Raji (cell line): ENCODE measurements around the gene NUP214.

ENCODE experiments used
- POLR2A ChIP-seq: IDR thresholded peaks from 2 replicates; pipeline ENCODE4 v1.6.1; 2011; ENCODE audit warnings: low read depth, low read length, control low read depth; ENCODE audit not compliant: insufficient read depth

The NUP214 gene

DNA sequence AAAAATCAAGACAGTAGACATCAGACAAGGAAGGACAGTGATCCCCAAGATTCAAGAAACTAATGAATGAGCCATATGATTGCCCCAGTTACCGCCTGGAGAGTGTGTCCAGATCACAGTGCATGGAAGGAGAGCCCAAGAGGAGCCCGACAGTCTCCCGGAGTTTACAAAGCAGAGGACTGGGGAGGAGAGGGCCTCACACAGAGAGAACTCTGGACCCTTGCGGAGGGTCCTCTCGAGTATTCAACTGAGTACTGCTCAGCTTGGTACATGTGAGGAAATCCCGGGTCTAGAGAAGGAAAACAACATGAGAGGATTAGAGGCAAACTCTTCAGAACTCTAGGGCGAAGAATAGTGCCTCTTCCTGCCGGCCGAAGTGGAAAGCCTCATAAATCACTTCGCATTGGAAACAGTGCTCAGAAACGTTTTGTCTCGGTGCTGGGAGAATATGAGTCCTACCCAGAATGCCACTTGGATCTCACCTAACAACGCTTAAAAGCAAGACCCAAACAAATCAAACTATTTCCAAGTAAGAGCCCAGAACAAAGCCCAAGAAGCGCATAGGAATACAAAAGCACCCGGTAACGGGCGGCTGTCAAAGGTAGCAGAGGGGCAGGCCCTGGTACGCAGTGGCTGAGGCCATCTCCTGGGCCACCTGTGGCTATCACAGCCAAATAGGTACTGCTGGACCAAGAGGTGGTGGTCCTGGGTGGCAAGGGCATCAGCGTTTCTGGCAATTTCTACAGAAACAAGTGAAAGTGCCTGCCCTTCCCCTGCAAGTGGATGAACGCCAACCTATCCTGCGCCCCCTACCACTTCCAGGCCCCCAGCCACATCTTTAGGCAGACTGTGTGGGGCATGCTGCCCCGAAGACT, 114.9 kb downstream of the NUP214 start:
- TF ChIP-seq POLR2A, result no peak

DNA sequence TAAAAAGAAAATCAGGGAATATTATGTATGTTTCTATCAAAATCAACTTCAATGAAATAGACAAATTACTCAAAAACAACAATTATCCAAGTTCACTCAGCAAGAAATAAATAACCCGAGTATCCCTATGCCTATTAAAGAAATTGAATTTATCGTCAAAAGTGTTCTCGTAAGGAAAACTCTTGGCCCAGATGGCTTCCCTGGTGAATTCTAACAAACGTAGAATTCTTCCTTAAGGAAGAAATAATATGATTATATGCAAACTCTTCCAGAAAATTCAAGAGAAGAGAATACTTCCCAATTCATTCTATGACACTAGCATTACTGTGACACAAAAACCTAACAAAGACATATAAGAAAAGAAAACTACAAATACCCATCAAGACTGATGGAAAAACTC, 121.2 kb downstream of the NUP214 start:
- TF ChIP-seq POLR2A, result no peak

DNA sequence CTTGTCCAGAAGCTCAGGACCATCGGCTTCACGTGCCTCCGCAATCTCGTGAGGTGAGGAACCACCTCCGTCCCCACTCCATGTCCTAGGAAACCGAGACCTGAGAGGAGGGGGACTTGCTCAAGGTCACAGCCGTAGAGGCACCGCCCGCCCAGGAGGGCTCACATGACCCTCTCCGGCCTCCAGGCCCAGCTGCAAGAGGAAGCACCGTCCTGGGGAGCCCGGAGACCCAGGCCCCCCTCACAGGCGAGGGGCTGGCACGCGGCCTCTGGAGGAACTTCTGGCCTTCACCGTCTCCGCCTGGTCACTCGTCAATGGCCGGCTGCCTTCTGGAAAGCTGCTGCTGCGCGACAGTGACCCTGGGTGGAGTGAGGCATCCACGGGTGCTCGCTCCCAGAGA, 126.7 kb downstream of the NUP214 start:
- no peak for TF ChIP-seq POLR2A

DNA sequence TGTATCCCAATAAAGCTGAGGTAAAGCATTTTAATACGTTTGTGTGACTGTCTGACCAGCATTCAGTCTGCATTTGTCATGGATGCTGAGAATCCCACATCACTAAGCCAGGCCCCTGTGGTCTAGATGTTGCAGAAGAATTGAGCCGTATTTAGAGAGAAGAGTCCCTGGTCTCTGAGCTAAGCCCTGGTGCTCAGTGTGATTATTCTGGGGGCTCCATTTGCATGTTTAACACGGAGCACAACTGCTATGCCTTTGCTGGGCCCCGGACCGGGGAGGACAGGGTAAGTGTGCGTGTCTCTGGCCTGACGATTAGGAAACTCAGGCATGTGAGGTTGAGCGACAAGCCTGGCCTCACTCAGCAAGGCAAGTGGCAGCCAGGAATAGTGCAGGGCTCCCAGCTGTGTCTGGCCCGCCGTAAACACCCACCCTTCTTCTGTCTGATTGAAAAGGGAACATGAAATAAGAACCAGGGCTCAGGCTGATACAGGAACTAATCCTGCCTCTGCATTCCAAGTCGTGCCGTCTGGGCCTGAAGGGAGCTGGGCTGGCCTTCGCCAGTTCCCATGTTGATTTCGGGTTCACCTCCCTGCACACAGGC, 128.6 kb downstream of the NUP214 start:
- TF ChIP-seq POLR2A, result 0 out of 2 replicates have a peak, but pooled peaks have one; percentile 7

DNA sequence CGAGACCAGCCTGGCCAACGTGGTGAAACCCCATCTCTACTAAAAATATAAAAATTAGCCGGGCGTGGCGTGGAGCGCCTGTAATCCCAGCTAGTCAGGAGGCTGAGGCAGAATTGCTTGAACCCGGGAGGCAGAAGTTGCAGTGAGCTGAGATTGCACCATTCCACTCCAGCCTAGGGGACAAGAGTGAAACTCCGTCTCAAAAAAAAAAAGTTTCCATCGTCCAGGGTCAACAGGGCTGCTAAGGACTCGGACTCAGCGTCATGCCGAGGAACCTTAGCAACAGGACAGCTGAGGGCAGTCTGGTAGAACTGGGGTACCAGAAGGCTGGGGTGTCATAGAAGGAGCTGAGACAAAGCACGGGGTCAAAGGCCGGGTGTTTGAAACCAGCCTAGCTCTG, 129.2 kb downstream of the NUP214 start:
- TF ChIP-seq POLR2A, result no peak

DNA sequence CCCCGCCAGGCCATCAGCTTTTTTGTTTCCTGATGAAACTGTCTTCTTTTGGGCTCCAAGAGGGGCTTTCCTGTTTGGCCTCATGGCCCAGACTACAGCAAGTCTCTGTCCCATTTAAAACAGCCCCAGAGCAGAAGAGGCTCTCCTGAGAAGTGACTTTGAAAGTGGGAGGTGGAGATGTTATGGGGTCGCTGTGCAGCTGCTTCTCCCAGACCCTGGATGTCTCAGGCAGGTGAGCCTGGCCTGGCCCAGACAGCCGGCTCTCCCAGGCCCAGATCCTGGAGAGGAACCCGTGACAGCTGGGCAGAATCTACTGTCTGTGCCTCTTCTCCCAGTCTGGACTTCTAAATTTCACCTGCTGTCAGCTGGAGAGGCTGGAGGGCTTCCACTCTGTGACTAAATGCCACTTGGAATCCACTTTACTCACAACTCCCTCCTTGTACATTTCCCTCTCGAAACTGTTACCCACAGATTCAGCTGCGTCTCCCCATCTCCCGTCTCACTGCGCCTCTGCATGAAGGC, 130.4 kb downstream of the NUP214 start:
- TF ChIP-seq POLR2A, result no peak

DNA sequence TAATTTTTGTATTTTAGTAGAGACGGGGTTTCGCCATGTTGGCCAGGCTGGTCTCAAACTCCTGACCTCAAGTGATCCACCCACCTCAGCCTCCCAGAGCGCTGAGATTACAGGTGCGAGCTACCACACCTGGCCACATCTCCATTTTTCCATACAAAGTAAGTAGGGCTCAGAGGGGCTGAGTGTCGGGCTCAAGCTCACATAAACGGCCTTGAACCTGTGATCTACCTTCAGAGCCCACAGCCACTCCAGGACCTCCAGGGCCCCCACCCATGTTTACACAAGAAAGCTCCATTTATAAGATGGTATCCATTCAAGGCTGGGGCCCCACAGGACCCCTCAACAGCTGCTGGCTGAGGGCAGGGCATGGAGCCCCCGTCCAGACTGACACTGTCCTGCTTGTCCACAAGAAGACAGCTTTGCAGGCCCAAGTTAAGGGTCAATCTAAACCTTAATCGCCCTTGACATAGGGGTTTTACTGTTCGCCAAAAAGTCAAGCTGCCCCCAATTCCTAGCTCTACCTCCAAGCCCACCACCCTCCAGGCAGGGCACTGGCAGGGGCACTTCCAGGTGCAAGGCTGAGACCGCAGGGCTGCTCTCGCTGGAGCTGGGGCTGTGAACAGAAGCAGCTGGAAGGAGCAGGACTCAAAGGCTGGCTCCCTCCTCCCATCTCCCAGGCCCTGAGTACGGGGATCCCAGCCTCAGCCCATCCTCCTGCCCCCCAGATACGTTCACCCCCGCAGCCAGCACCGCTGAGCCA, 132.1 kb downstream of the NUP214 start:
- no peak for TF ChIP-seq POLR2A

DNA sequence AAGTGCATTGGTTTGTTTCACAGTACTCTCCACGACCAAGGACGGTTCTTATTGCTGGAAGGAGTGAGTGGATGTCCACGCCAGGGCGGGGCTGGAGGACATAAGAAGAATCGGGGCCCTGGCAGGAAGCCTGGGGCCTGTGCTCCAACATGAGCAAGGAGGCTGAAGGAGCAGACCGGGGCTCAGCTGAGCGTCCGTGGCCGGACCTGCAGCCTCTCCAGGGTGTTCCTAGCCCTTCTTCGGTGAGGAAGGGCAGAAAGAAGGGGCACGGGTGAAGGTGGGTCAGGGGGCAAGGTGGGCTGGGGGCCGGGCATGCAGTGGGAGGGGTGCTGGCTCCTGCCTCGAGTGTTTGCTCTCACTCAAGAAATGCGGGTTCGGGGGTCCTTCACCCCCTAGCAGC, 132.8 kb downstream of the NUP214 start:
- TF ChIP-seq POLR2A, result no peak

DNA sequence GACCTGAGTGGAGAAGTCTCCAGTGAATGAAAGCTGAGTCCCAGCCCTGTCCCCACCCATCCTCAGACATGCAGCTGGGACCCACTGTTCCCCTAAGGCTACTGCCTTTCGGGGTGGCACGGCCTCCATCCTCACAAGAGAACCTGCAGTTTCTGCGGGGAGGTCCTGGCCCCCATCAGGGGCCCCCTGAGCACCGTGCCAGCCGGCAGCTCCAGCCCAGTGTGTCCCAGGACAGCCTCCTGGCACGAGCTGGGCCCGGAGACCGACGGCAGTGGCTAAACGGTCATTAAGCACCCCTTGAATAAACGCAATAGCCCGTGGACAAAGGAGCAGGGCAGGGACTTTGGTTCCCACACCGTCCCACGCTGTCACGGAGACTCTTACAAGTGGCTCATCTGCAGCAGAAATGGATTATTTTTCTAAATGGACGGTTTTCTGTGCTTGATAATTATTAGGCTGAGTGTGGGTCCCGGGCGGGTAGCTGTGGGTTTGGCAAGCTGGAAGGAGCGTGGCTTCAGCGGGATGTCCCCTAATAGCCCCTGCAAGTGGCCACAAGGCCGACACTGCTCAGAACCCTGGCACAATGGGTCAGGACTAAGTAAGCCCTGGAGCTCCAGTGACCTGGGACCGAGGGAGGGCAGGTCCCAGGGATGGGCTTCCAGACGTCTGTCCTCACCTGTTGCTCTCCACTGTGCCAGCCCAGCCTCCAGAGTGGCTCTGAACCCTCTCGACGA, 133.5 kb downstream of the NUP214 start:
- no peak for TF ChIP-seq POLR2A

DNA sequence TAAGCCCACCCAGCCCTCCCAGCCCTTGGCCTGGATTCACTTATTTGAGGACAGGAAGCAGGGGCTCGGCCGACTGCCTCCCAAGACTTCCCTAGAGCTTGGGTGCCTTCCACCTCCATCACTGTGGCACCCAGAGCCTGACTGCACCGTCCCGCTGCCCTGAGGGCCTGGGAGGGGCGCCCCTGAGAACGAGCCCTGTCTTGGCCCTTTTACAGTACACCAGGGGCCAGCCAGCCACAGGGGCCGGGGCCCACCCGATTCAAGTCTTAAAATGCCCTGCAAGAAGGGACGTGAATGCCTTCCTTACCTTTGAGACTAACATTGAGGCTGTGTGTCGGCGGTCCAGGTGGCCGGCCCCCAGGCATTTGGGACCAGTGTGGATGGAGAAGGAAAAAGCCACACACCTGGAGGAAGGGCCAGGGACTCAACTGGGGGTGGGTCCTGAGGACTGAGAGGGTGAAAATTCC, 134.1 kb downstream of the NUP214 start:
- TF ChIP-seq POLR2A, result no peak

DNA sequence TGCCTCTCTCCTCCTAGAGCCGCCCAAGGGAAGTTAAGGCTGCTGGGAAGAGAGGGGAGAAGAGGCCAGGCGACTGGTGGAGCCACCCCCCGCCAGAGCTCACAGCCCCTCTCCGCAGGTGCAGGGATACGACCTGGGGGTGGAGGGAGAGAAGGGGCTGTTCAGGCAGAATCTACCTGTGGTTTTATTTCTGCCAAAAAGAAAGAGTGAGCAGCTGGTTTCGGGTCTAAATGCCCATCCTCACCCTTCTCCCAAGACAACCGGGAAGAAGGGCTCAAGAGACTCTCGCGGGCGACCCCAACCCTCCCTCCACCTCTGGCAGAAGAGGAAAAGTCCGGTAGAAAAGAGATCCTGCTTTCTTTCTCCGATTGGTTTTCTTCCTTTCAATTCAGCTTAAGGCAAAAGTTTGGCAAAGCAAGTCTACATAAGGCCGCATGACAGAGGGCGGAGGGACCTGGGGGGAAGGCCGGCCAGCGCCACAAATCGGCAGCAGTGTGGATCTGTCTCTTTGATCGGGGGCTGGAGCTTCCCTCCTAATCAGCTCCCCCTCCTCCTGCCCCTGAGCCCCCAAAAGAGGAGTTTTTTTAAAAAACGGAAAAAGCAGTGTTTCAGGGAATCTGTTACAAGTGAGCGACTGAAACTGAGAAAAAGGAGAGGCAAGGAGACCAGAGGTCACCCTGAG, 134.7 kb downstream of the NUP214 start:
- TF ChIP-seq POLR2A, result no peak

DNA sequence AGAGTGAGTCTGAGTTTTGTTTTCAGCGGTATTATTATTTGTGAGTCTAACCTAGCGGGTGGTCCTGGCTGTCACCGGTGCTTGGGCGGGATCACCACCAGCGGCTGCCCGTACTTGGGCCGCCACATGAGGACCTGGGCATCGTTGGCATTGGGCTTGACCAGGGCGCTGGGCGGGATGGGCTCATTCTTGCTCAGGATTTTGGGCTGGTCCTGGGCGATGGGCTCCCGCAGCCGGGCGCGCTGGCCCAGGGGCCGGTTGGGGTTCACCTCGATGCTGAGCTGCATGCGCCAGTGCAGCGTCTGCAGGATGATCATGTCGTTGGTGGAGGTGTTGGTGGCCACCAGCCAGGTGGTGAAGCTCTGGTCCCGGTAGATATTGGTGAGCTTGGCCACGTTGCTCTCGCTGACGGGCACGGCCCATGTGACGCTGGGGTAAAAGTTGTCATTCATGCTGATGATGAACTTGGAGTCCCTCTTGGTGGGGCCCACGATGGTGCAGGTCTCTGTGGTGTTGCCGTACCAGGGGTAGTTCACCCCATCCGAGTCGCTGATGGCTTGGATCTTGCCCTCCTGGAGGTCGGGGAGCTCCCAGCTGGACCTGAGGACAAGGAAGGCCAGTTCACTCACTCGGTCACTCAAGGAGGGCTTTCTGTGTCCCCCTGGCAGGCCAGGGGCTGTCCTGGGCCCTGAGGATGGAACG, 135.5 kb downstream of the NUP214 start:
- no peak for TF ChIP-seq POLR2A

DNA sequence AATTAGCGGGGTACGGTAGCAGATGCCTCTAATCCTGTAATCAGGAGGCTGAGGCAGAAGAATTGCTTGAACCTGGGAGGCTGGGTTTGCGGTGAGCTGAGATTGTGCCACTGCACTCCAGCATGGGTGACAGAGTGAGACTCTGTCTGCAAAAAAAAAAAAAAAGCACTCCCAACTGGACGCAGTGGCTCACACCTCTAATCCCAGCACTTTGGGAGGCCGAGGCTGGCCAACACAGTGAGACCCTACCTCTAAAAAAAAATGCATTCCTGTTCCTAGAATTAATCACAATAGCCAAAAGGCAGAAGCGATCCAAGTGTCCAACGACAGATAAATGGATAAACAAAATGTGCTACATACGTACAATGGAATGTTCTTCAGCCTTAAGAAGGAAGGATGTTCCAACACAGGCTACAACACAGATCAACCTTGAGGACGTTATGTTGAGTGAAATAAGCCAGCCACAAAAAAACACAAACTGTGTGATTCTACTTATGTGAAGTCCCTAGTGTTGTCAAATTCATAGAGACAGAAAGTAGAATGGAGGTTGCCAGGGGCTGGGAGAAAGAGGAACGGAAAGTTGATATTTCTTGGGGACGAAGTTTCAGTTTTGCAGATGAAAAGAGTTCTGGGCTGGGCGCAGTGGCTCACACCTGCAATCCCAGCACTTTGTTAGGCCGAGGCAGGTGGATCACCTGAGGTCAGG, 137.1 kb downstream of the NUP214 start:
- no peak for TF ChIP-seq POLR2A
